ENCODE measurements around the gene TP53.
"Not testable (repeated sequence)": the region's sequence is repeated elsewhere in the genome, so short reads cannot be mapped to it uniquely, and the experiment has no call there.

The TP53 gene

DNA sequence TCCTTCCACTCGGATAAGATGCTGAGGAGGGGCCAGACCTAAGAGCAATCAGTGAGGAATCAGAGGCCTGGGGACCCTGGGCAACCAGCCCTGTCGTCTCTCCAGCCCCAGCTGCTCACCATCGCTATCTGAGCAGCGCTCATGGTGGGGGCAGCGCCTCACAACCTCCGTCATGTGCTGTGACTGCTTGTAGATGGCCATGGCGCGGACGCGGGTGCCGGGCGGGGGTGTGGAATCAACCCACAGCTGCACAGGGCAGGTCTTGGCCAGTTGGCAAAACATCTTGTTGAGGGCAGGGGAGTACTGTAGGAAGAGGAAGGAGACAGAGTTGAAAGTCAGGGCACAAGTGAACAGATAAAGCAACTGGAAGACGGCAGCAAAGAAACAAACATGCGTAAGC, 12.4 kb downstream of the TP53 start:
- DNase-seq (ENCODE audit: low spot score), result no peak

- peak; percentile 38 for DNase-seq (ENCODE audit: low spot score)
Measured at GRCh38 chr17:7673239-7673638, 14.1 kb downstream of the TP53 start.

DNA sequence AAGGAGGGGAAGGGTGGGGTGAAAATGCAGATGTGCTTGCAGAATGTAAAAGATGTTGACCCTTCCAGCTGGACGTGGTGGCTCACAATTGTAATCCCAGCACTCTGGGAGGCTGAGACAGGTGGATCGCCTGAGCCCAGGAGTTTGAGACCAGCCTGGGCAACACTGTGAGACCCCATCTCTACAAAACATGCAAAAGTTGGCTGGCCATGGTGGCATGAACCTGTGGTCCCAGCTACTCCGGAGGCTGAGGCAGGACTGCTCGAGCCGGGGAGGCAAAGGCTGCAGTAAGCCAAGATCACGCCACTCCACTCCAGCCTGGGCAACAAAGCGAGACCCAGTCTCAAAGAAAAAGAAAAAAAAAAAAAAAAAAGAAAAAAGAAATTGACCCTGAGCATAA, 18.8 kb downstream of the TP53 start:
- DNase-seq (ENCODE audit: low spot score), result no peak

- DNase-seq (ENCODE audit: low spot score), result peak; percentile 28
Measured at GRCh38 chr17:7667656-7668406, 19.5 kb downstream of the TP53 start.

- DNase-seq (ENCODE audit: low spot score), result peak; percentile 74
Measured at GRCh38 chr17:7656958-7657609, 30.2 kb downstream of the TP53 start.

- no peak for DNase-seq (ENCODE audit: low spot score)
Measured at GRCh38 chr17:7655541-7655840, 31.8 kb downstream of the TP53 start.

DNA sequence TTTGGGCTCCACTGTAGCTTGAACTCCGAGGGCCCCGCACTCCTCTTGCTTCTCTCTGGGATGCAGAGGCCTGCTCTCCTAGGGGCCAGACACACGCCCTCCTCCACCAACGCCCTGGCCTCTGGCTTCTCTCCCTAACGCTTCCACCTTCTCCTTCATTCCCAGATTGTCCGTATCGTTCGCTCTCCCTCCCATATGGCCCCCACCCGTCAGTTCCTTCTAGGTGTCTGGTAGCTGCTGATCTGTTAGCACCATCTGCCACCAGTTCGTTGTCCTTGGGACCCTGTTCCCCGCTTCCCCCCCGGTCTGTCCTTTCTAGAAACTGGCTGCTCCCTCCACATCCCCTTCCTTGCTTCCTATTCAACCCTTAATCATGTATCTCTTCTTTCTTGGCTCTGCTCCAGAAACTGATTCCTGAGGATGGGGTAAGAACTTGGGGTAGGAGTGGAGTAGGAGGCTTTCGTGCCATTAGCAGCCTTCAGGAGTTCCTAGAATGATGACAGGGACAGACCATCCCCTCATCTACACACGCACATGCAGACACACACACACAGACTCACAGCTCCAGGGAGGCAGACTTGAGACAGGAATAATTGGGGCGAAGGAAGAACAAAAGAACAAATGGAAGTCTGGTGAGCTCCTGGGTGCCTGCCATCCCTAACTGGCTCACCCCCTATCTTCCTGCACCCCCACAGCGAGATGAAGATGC, 32.3 kb downstream of the TP53 start:
- no peak for DNase-seq (ENCODE audit: low spot score)

DNA sequence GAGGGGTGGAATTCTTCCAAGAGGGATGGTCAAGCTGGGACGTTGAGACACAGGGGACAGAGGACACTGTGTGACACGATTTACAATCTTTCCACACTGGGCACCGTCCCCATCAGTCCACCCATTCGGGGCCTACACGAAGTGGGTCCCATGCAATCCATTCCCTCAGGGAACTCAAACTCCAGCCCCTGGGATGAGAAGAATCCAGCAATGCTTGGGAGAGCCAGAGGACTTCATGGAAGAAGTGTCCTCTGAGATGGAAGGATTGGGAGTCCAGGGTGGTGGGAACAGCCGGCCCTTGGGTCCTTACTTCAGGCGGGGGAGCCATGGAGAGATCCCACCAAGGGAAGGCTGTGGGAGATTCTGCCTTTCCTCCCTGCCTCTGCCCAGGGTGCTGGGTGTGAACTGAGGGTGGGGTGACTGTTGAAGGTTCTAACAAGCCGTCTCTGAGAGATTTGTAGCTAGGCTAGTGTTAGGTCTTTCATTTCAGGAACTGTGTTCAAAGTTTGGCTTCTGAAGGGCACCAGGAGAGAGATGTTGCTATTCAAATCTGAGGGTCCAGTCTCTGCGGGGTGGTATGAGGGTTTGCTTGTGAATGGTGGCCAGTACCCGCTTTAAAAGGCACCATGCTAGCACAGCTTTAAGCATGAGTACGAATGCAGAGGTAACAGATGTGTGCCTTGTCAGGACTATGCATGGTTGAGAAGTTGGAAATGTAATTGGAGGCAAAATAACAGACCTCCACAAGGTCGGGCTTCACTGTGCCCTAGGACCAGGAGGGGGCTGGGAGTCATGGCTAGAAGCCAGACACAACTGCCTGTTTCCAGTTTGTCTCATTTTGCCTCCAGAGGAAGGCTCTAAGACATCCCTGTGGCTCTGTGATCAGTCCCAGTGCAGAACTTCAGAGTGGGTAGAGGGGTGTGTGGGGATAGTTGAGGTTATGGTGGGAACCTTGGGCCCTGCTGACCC, 34.6 kb downstream of the TP53 start:
- DNase-seq (ENCODE audit: low spot score), result peak; percentile 40

GRCh38 chr17:7651665-7652387, 35.5 kb downstream of the TP53 start:
- DNase-seq (ENCODE audit: low spot score), result peak; percentile 50

DNA sequence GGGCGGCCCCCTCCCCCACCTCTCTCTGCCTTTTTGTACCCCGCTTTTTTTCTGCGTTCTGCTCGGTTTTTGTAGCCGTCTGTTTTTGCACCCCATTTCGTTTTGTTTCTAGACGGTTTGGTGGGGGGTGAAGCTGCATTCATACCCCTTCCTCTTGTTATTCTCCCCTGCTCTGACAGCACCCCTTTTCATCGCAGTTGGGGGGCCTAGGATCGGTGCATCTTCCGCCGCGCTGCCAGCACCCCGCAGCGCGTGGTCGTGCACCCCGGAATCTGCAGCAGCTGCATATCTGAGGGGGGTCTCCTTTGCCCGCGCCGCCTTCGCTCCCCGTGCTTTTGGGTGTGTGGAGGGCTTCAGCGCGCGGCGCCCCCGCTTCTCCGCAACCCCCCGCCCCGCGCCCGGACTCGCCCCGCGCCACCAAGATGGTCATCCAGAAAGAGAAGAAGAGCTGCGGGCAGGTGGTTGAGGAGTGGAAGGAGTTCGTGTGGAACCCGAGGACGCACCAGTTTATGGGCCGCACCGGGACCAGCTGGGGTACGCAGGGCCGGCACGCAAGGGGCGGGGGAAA, 36.1 kb downstream of the TP53 start:
- no peak for DNase-seq (ENCODE audit: low spot score)

DNA sequence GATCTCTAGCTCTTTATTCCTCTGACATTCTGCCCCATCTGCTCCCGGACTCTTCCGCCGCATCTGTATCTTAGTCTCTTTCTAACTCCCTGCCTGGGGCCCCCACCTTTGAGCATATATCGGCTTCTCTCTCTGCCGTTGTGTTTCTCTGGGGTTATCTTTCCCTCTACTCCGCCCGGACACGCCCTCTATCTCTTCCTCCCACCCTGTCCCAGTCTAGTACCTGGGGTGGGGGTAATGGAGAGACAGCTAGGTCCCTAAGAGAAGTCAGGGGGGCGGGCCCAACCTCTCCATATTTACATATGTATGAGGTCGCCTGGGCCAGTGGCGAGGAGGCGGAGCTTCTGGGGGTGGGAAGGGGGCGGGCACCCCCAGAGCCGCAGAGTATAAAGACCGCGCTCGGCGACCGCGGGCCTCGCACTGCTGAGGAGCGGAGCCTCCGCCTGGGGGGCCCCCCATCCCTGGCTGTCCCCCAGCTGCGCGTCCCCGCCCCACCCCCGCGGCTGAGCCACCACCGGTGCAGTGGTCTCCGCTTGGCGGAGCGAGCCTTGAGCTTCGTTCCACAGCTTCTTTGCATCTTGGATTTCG, 36.7 kb downstream of the TP53 start, which contains the start of gene ATP1B2:
Gene ATP1B2 (plus strand): TSS at position 418 of the 588 bp plus-strand sequence. CDS start 593 bp downstream, outside the sequence.
- DNase-seq (ENCODE audit: low spot score), result peak; percentile 96

DNA sequence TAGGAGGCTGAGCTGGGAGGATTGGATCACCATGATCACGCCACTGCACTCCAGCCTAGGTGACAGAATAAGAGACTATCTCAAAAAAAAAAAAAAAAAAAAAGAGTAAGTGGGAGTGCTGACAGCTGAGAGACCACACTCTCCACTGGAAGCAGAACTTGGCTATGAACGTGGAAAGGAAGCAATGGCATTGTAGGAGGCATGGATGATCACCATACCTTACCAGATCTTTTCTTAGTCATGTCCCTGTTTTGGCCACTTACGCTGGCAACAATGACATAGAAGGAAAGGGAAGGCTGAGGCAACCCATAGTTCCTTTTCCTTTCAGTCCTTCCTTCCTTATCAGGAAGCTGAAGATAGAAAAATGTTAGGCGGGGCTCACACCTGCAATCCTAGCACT, 40.3 kb downstream of the TP53 start:
- no peak for DNase-seq (ENCODE audit: low spot score)

DNA sequence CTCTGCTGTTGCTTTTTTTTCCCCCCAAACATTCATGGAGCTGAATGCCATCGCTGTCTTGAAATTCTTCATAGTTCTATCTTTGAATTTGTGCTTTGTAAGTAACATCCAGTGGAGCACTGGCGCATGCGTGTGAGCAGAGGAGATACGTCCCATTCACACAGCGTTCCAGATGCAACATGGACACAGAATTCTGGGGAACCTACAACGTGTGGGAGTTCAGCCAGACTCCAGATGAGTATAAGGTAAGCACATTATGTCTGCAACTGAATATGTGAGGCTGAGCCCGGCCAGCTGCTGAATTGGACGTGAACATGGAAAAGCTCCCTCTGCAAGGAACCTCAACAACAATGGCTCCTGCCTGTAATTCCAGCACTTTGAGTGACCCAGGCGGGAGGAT, 40.8 kb downstream of the TP53 start:
- no peak for DNase-seq (ENCODE audit: low spot score)

- no peak for DNase-seq (ENCODE audit: low spot score)
Measured at GRCh38 chr17:7644775-7645174, 42.5 kb downstream of the TP53 start.

- not testable (repeated sequence) for DNase-seq (ENCODE audit: low spot score)
Measured at GRCh38 chr17:7641635-7642034, 45.7 kb downstream of the TP53 start.

DNA sequence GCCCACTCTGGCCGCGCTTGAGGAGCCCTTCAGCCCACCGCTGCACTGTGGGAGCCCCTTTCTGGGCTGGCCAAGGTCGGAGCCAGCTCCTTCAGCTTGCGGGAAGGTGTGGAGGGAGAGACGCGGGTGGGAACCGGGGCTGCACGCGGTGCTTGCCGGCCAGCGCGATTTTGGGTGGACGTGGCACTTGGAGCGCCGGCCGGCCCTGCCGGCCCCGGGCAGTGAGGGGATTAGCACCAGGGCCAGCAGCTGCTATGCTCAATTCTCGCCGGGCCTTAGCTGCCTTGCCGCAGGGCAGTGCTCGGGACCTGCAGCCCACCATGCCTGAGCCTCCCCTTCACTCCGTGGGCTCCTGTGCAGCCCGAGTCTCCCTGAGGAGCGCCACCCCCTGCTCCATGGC, 46.5 kb downstream of the TP53 start:
- no peak for DNase-seq (ENCODE audit: low spot score)

DNA sequence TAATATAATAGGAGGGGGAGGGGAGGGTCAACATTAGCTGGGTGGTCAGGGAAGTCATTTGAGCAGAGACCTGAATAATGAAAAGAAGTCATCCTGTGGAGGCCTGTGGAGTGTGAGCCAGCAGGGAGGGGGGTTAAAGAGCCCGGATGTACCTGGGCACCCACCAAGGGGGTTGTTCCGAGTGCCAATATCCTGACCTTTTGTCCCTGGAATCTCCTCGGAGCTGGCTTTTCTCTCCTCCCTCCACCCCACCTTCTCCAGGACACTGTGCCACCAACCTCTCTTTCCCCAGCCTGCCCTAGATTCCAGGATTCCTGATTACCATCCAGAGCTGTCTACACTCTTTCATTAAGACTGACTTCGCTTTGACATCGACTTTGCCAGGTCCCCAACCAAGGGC, 51.1 kb downstream of the TP53 start:
- no peak for DNase-seq (ENCODE audit: low spot score)

DNA sequence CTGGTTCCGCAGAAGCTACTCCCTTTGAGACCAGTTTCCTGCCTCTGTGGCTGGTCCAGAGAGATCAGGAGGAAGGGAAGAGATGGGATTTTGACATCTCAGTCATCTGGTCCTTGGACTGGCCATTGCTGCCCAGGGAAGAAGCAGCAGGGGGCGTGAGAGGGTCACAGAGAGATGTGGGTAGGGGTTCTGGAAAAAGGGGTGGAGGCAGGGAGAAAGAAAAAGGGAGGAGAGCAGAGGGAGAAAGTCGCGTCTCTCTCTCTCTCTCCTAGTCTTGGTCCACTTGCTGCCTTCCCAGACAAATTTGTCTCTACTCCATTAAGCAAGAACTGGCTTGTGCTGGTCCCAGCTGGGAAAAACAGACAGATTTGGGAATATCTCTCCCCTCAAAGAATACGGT, 52.9 kb downstream of the TP53 start:
- DNase-seq (ENCODE audit: low spot score), result peak; percentile 68

DNA sequence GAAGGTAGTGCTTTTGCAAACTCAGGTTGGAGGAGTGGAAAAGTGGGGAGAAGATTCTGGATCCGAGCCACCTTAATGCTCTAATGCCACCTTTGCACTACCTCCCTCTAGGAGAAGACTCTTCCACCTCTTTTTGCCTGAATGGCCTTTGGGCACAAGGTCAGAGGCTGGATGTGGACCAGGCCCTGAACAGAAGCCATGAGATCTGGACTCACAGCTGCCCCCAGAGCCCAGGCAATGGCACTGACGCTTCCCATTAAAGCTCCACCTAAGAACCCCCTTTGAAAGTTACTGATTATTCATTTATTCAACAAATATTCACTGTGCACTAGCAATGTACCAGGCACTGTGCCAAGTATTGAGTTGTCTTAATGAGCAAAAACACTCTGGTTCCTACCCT, 54.2 kb downstream of the TP53 start:
- no peak for DNase-seq (ENCODE audit: low spot score)

- peak; percentile 56 for DNase-seq (ENCODE audit: low spot score)
Measured at GRCh38 chr17:7632492-7632894, 54.8 kb downstream of the TP53 start.

All from cerebellar cortex (tissue), 1 donor.